GM18867 (cell line): ENCODE data around the gene SIRT4.

ENCODE experiments used
- ATAC-seq: cut with Tn5 transposase; IDR thresholded peaks from one replicate; pipeline ENCODE4 v1.9.1; 2021; ENCODE audit warnings: mild to moderate bottlenecking, moderate library complexity; ENCODE audit not compliant: unreplicated experiment

The SIRT4 gene

GRCh38 chr12:120278137-120279069, 23.7 kb upstream of the SIRT4 start:
- no peak for ATAC-seq

GRCh38 chr12:120283318-120283717, 18.8 kb upstream of the SIRT4 start:
- no peak for ATAC-seq

- no peak for ATAC-seq
These were observed 17.7 kb upstream of the SIRT4 start for GRCh38 chr12:120284381-120284780.

GRCh38 chr12:120286768-120287490, 15.2 kb upstream of the SIRT4 start:
- ATAC-seq: no peak

- no peak for ATAC-seq
These were observed 14.6 kb upstream of the SIRT4 start for GRCh38 chr12:120287491-120287890.

- ATAC-seq: no peak
These were observed 11.4 kb upstream of the SIRT4 start for GRCh38 chr12:120290609-120291305.

- ATAC-seq: peak; percentile 8
These were observed 9.8 kb upstream of the SIRT4 start for GRCh38 chr12:120292411-120292660.

GRCh38 chr12:120292661-120293531, 9.2 kb upstream of the SIRT4 start, which contains the start of gene RNU4-1:
TSS of gene RNU4-1 (minus strand) at chr12:120293237.
- peak; percentile 48 for ATAC-seq

GRCh38 chr12:120314220-120314619, 12.1 kb downstream of the SIRT4 start:
- ATAC-seq: no peak

GRCh38 chr12:120316798-120317223, 14.7 kb downstream of the SIRT4 start:
- ATAC-seq: no peak

- peak; percentile 99 for ATAC-seq
These were observed 15.3 kb downstream of the SIRT4 start for GRCh38 chr12:120317224-120318105.

- no peak for ATAC-seq
These were observed 19.5 kb downstream of the SIRT4 start for GRCh38 chr12:120321382-120322202.

GRCh38 chr12:120323772-120324171, 21.7 kb downstream of the SIRT4 start:
- no peak for ATAC-seq

GRCh38 chr12:120324841-120325417, 22.8 kb downstream of the SIRT4 start:
- no peak for ATAC-seq

GRCh38 chr12:120327593-120327992, 25.5 kb downstream of the SIRT4 start, which contains the start of gene PLA2G1B:
TSS of gene PLA2G1B (minus strand) at chr12:120327779. CDS start at chr12:120327753, 26 bp downstream.
- no peak for ATAC-seq

- no peak for ATAC-seq
These were observed 26.1 kb downstream of the SIRT4 start for GRCh38 chr12:120328228-120328627.

GRCh38 chr12:120331390-120331789, 29.3 kb downstream of the SIRT4 start:
- ATAC-seq: no peak

GRCh38 chr12:120332041-120332440, 29.9 kb downstream of the SIRT4 start:
- no peak for ATAC-seq
